Neural cell (in vitro differentiated cells): ENCODE data around the gene WNK2. TPM values are rescaled to one million over a fixed set of nuclear protein-coding genes. Genes with fewer than 3 reads are reported as not detected.
A peak's percentile ranks its signal among the peaks of the same experiment; 100 is the strongest.

ENCODE experiments used
- H2AFZ ChIP-seq: fragments of 200-600, 300-800 bp; sonication (generic), shearing (Covaris generic); 2 replicates; pipeline ENCODE4 v1.6.0; 2014; ENCODE audit warnings: low read depth, mild to moderate bottlenecking, antibody characterized with exemption, low read length, moderate library complexity
- H3F3A ChIP-seq: fragments of 200-600 bp; shearing (Covaris generic); 2 replicates; pipeline ENCODE4 v1.6.1; 2016; ENCODE audit warnings: mild to moderate bottlenecking, moderate library complexity, mixed read lengths, antibody characterized with exemption, low read length; ENCODE audit not compliant: insufficient read depth, poor library complexity, severe bottlenecking
- H3K27ac ChIP-seq: fragments of 200-600, 300-800 bp; sonication (generic), shearing (Covaris generic); 2 replicates; pipeline ENCODE4 v1.5.1; 2014; ENCODE audit warnings: mild to moderate bottlenecking, low read length, moderate library complexity
- H3K27me3 ChIP-seq: fragments of 300-800, 200-600 bp; sonication (generic), shearing (Covaris generic); 2 replicates; pipeline ENCODE4 v1.6.0; 2014; ENCODE audit warnings: mild to moderate bottlenecking, low read depth, low read length, moderate library complexity; ENCODE audit not compliant: insufficient read depth
- H3K36me3 ChIP-seq: fragments of 300-800, 200-600 bp; sonication (generic), shearing (Covaris generic); 2 replicates; pipeline ENCODE4 v1.5.1; 2014; ENCODE audit warnings: mild to moderate bottlenecking, antibody characterized with exemption, low read length, moderate library complexity; ENCODE audit not compliant: insufficient read depth
- H3K4me2 ChIP-seq: fragments of 300-800, 200-600 bp; sonication (generic), shearing (Covaris generic); 2 replicates; pipeline ENCODE4 v1.6.0; 2014; ENCODE audit warnings: mild to moderate bottlenecking, low read length
- H3K4me3 ChIP-seq: fragments of 300-800, 200-600 bp; sonication (generic), shearing (Covaris generic); 2 replicates; pipeline ENCODE4 v1.5.1; 2014; ENCODE audit warnings: mild to moderate bottlenecking, low read length, moderate library complexity
- H3K79me2 ChIP-seq: fragments of 200-600 bp; shearing (Covaris generic); replicated peaks from 2 replicates; pipeline ENCODE4 v1.6.0; 2014; ENCODE audit warnings: mild to moderate bottlenecking, low read length, moderate library complexity; ENCODE audit not compliant: insufficient read depth
- H3K9ac ChIP-seq: fragments of 300-800, 200-600 bp; sonication (generic), shearing (Covaris generic); 2 replicates; pipeline ENCODE4 v1.6.1; 2016; ENCODE audit warnings: mild to moderate bottlenecking, low read length, mixed read lengths
- H3K9me2 ChIP-seq: fragments of 200-600 bp; shearing (Covaris generic); 2 replicates; pipeline ENCODE4 v1.6.1; 2016; ENCODE audit warnings: mild to moderate bottlenecking, low read length, mixed read lengths; ENCODE audit not compliant: insufficient read depth
- H3K9me3 ChIP-seq: fragments of 200-600, 300-800 bp; sonication (generic), shearing (Covaris generic); 2 replicates; pipeline ENCODE4 v1.6.1; 2016; ENCODE audit warnings: mild to moderate bottlenecking, mixed run types, low read length, moderate library complexity, mixed read lengths
- H4K20me1 ChIP-seq: fragments of 200-600 bp; shearing (Covaris generic); 2 replicates; pipeline ENCODE4 v1.6.1; 2016; ENCODE audit warnings: mild to moderate bottlenecking, mixed run types; ENCODE audit not compliant: insufficient read depth
- CTCF ChIP-seq: fragments of 450-650 bp; IDR thresholded peaks from 2 replicates; pipeline ENCODE4 v1.5.1; 2014; ENCODE audit warnings: antibody characterized with exemption, mild to moderate bottlenecking, moderate library complexity; ENCODE audit not compliant: poor library complexity, severe bottlenecking
- EP300 ChIP-seq: fragments of 450-650 bp; conservative IDR thresholded peaks from 2 replicates; pipeline ENCODE4 v1.6.1; 2014; ENCODE audit warnings: antibody characterized with exemption, mild to moderate bottlenecking, moderate library complexity; ENCODE audit not compliant: poor library complexity, severe bottlenecking
- EZH2 ChIP-seq: fragments of 200-600, 300-800 bp; shearing (Covaris generic), sonication (generic); IDR thresholded peaks from 2 replicates; pipeline ENCODE4 v1.6.1; 2014; ENCODE audit warnings: antibody characterized with exemption, low read length, borderline replicate concordance, mild to moderate bottlenecking; ENCODE audit not compliant: insufficient read depth, poor library complexity, severe bottlenecking
- MXI1 ChIP-seq: fragments of 450-650 bp; conservative IDR thresholded peaks from 2 replicates; pipeline ENCODE4 v1.6.1; 2014; ENCODE audit warnings: antibody characterized with exemption, mild to moderate bottlenecking; ENCODE audit not compliant: poor library complexity, severe bottlenecking
- POLR2AphosphoS5 ChIP-seq: IDR thresholded peaks from 2 replicates; pipeline ENCODE4 v1.6.1; 2012
- RAD21 ChIP-seq: fragments of 450-650 bp; conservative IDR thresholded peaks from 2 replicates; pipeline ENCODE4 v1.6.1; 2014; ENCODE audit warnings: antibody characterized with exemption, mild to moderate bottlenecking, moderate library complexity
- REST ChIP-seq: IDR thresholded peaks from 2 replicates; pipeline ENCODE4 v1.6.1; 2012; ENCODE audit warnings: borderline replicate concordance
- SMC3 ChIP-seq: fragments of 450-650 bp; conservative IDR thresholded peaks from 2 replicates; pipeline ENCODE4 v1.6.1; 2014; ENCODE audit warnings: antibody characterized with exemption, mild to moderate bottlenecking, moderate library complexity; ENCODE audit not compliant: poor library complexity
- TAF1 ChIP-seq: IDR thresholded peaks from 2 replicates; pipeline ENCODE4 v1.6.1; 2012; ENCODE audit warnings: low read depth
- polyA plus RNA-seq: library from polyadenylated mRNA; depleted of rRNA; stranded (reverse); fragments of >200 nt; gene quantifications from 2 replicates; pipeline ENCODE4 v1.2.3, GENCODE V29; 2014

WNK2 gene
- polyA plus RNA-seq, 1 donor from 2014 or later = 37.1 TPM

GRCh38 chr9:93182572-93182971 lies 1.4 kb upstream of the WNK2 start:
- Histone ChIP-seq H3K4me3 (no peak overlapping the region), H3K9me2 (no peaks in the 10 kb centered on the region), H3K36me3 (no peaks in the 10 kb centered on the region), H4K20me1 (no peaks in the 10 kb centered on the region), H3K9me3 (no peaks in the 10 kb centered on the region), H3F3A (no peaks in the 10 kb centered on the region), H3K9ac (no peak overlapping the region), H3K4me2 (no peak overlapping the region), H2AFZ (no peak overlapping the region), H3K27ac (no peak overlapping the region), H3K79me2 (peaks cover 28% of the 10 kb centered on the region), H3K27me3 (peaks cover 12% of the 10 kb centered on the region)
- TF ChIP-seq RAD21 = no peak
- no peak for TF ChIP-seq REST
- no peak for TF ChIP-seq SMC3
- no peak for TF ChIP-seq TAF1
- no peak for TF ChIP-seq CTCF
- no peak for TF ChIP-seq EZH2
- TF ChIP-seq EP300 = no peak
- no peak for TF ChIP-seq MXI1
- no peak for TF ChIP-seq POLR2AphosphoS5

GRCh38 chr9:93183131-93183662 lies 742 bp upstream of the WNK2 start:
- Histone ChIP-seq H3K9me2 (no peaks in the 10 kb centered on the region), H3K9me3 (no peaks in the 10 kb centered on the region), H3K79me2 (peaks cover 32% of the 10 kb centered on the region), H3F3A (no peaks in the 10 kb centered on the region), H3K27ac (no peak overlapping the region), H3K36me3 (no peaks in the 10 kb centered on the region), H3K9ac (peak overlapping the region; percentile 93), H3K4me3 (peak overlapping the region; percentile 94), H3K27me3 (peaks cover 12% of the 10 kb centered on the region), H3K4me2 (peak overlapping the region; percentile 45), H4K20me1 (no peaks in the 10 kb centered on the region), H2AFZ (peak overlapping the region; percentile 73)
- TF ChIP-seq TAF1 = no peak
